Thoracic aorta (tissue), 2 donors: ENCODE measurements around the gene SLCO2A1. TPM values are rescaled to one million over a fixed set of nuclear protein-coding genes. Genes with fewer than 3 reads are reported as not detected.

Experiments used
- ATAC-seq: fragments of 150-250 bp; one replicate; pipeline ENCODE4 v1.8.0; 2017; ENCODE audit warnings: low read depth; ENCODE audit not compliant: insufficient number of reproducible peaks, low FRiP score
- DNase-seq: peaks from one replicate; pipeline ENCODE4 v3.0.0-alpha.2; 2020; ENCODE audit warnings: low spot score
- H3K27ac ChIP-seq, 2 donors: fragments of 200-600 bp; sonication (generic); 1 replicate in 1 of 2; 2 replicates in 1 of 2; pipeline ENCODE4 v1.5.1; 2016; ENCODE audit warnings: mild to moderate bottlenecking in 2 of 2, moderate library complexity in 2 of 2
- H3K27me3 ChIP-seq: fragments of 200-600 bp; sonication (generic); replicated peaks from 2 replicates; pipeline ENCODE4 v1.6.0; 2016; ENCODE audit warnings: mild to moderate bottlenecking; ENCODE audit not compliant: insufficient read depth
- H3K36me3 ChIP-seq: fragments of 200-600 bp; sonication (generic); one replicate; pipeline ENCODE4 v1.5.1; 2016
- H3K4me1 ChIP-seq, 2 donors: fragments of 200-600 bp; sonication (generic); 1 replicate in 1 of 2; 2 replicates in 1 of 2; pipeline versions ENCODE4 v1.5.1 to v1.6.0; 2016; ENCODE audit warnings: low read depth in 2 of 2, mild to moderate bottlenecking in 1 of 2; ENCODE audit not compliant: control insufficient read depth in 1 of 2
- H3K4me3 ChIP-seq: fragments of 200-600 bp; sonication (generic); 2 replicates; pipeline ENCODE4 v1.5.1; 2016; ENCODE audit warnings: mild to moderate bottlenecking
- H3K9me3 ChIP-seq: fragments of 200-600 bp; sonication (generic); 2 replicates; pipeline ENCODE4 v1.5.1; 2016
- total RNA-seq, 2 donors: library from RNA; depleted of rRNA; stranded (reverse); fragments of >200 nt; gene quantifications; one replicate each; pipeline versions ENCODE4 v1.1.0 to v1.2.3, GENCODE V29; 2016
- TF ChIP-seq, protein P1 (sequence below): fragments of 200-600 bp; sonication (generic); IDR thresholded peaks from one replicate; pipeline ENCODE4 v1.5.1; 2019; ENCODE audit warnings: antibody characterized with exemption

Gene SLCO2A1
- total RNA-seq, 2 donors from 2014 or later = 7.9 to 115 TPM

DNA sequence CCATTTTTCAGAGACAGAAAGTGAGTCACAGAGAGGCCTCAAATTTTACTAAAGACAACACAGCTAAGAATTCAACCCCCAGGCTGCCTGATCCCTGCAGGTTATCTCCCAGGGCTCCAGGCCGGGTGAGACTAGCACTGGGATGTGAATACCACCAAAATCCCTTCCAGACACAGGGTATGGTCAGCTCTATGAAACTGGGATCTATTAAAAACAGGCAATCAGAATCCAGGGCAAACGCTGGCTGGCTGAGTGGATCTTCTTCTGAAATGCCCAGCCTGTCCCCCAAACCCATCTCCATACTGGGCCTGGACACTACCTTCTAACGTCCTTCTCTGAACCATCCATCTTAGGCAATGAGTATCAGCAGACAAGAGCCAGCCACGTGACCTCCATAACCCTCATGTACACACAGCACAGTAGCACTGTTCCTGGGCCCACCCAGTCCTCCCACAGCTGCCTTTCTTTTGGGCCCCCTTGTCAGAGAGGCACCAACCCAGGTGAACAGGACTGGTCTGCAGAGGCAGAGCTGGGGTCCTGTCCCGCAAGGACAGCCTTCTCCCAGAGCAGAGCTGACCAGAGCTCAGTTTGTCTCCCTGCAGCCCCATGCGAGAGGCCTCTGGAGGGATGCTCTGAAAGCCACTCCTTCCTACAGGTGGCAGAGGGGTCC, 135.9 kb downstream of the SLCO2A1 start:
- H3K4me3 ChIP-seq = no peak overlapping the region
- H3K4me1 ChIP-seq = peaks cover 0 to 7% of the 10 kb centered on the region in 2 donors
- TF ChIP-seq, protein P1, sequence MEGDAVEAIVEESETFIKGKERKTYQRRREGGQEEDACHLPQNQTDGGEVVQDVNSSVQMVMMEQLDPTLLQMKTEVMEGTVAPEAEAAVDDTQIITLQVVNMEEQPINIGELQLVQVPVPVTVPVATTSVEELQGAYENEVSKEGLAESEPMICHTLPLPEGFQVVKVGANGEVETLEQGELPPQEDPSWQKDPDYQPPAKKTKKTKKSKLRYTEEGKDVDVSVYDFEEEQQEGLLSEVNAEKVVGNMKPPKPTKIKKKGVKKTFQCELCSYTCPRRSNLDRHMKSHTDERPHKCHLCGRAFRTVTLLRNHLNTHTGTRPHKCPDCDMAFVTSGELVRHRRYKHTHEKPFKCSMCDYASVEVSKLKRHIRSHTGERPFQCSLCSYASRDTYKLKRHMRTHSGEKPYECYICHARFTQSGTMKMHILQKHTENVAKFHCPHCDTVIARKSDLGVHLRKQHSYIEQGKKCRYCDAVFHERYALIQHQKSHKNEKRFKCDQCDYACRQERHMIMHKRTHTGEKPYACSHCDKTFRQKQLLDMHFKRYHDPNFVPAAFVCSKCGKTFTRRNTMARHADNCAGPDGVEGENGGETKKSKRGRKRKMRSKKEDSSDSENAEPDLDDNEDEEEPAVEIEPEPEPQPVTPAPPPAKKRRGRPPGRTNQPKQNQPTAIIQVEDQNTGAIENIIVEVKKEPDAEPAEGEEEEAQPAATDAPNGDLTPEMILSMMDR = no peak
- H3K27ac ChIP-seq = no peak overlapping the region
- H3K9me3 ChIP-seq = no peaks in the 10 kb centered on the region
- H3K27me3 ChIP-seq = no peaks in the 10 kb centered on the region
- no peaks in the 10 kb centered on the region for H3K36me3 ChIP-seq
- ATAC-seq = no peak
- DNase-seq = no peak

DNA sequence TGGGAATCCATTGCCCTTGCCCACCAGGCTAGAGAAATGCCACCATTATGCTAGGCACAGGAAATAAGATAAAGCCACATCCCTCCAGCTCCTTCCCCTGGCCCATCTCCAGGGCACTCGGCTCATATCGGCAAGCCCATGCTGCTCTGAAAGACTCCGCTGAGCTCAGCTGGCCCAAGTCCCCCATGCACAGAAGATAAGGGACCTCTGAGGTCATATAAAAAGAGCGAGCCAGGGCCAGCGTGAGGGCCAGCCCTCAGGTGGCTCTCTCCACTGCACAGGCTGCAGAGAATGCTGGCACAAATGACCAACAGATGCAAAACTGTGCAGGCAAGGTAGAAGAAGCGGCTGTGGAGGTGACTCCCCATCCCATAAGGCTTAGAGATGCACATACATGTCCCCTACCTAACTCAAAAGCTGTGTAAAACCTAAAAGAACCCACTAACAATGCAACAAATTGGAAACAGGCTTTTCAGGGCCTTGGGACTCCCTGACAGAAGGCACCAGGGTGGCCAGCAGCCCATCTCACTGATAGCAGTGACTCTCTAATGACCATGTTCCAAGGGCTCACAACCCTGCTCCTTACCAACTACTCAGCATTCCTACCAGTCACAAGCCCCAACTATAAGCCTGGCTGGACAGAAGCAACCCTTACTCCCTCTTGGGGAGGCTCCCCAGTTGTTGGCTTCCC, 137.0 kb downstream of the SLCO2A1 start:
- ATAC-seq = no peak
- Histone ChIP-seq H3K4me3 (no peak overlapping the region), H3K27ac (no peak overlapping the region), H3K4me1 (peaks cover 0 to 7% of the 10 kb centered on the region in 2 donors), H3K27me3 (no peaks in the 10 kb centered on the region), H3K9me3 (no peaks in the 10 kb centered on the region), H3K36me3 (no peaks in the 10 kb centered on the region)
- DNase-seq = no peak
- TF ChIP-seq, protein P1 = no peak

- ATAC-seq (no peak), DNase-seq (no peak)
- no peaks in the 10 kb centered on the region for H3K9me3 ChIP-seq
- H3K4me3 ChIP-seq = no peak overlapping the region
- H3K4me1 ChIP-seq = peaks cover 0 to 7% of the 10 kb centered on the region in 2 donors
- no peaks in the 10 kb centered on the region for H3K36me3 ChIP-seq
- H3K27me3 ChIP-seq = no peaks in the 10 kb centered on the region
- TF ChIP-seq, protein P1 = no peak
- H3K27ac ChIP-seq = no peak overlapping the region
Observed at GRCh38 chr3:133891662-133892378, 137.9 kb downstream of the SLCO2A1 start.

GRCh38 chr3:133890972-133891644, 138.6 kb downstream of the SLCO2A1 start:
- H3K27me3 ChIP-seq = no peaks in the 10 kb centered on the region
- TF ChIP-seq, protein P1 = no peak
- DNase-seq = no peak
- no peak overlapping the region for H3K27ac ChIP-seq
- no peak for ATAC-seq
- peaks cover 0 to 7% of the 10 kb centered on the region in 2 donors for H3K4me1 ChIP-seq
- H3K4me3 ChIP-seq = no peak overlapping the region
- no peaks in the 10 kb centered on the region for H3K36me3 ChIP-seq
- H3K9me3 ChIP-seq = no peaks in the 10 kb centered on the region

DNA sequence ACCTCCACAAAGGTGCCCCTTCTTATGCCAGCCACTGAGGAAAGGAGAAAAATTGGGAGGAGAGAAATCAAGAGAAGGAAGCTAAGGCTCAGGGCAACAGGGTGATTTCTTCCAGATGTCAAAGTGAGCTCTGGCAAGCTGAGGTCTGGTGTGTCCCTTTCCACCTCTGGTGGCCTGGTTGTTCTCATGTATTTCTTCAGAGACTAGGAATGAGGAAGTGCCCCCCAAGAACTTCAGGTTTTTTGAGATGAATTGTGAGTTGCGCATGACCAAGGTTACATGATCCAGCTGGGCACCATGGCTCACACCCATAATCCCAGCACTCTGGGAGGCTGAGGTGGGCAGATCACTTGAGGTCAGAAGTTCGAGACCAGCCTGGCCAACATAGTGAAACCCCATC, 139.7 kb downstream of the SLCO2A1 start:
- peaks cover 0 to 7% of the 10 kb centered on the region in 2 donors for H3K4me1 ChIP-seq
- no peak overlapping the region for H3K27ac ChIP-seq
- H3K9me3 ChIP-seq = no peaks in the 10 kb centered on the region
- TF ChIP-seq, protein P1 = no peak
- ATAC-seq (no peak), DNase-seq (no peak)
- H3K4me3 ChIP-seq = no peak overlapping the region
- H3K36me3 ChIP-seq = no peaks in the 10 kb centered on the region
- no peaks in the 10 kb centered on the region for H3K27me3 ChIP-seq
